CD4-positive, alpha-beta T cell (primary cell): ENCODE data around the gene PRKCH. TPM values are rescaled to one million over a fixed set of nuclear protein-coding genes. Genes with fewer than 3 reads are reported as not detected.

Experiments
- ATAC-seq: fragments of 200-7000 bp; cut with Tn5 transposase; one replicate; pipeline ENCODE4 v1.10.0; 2022; ENCODE audit warnings: mild to moderate bottlenecking; ENCODE audit not compliant: poor library complexity
- CTCF ChIA-PET: fragments of 350-600 bp; sonication (Branson Sonifier 250); formaldehyde crosslinking; loops from one replicate; lab custom pipeline; 2021; ENCODE audit warnings: antibody characterized with exemption, inconsistent platforms; lab: Charles Lee
- POLR2A ChIA-PET: fragments of 350-600 bp; sonication (Branson Sonifier 250); formaldehyde crosslinking; loops from one replicate; lab custom pipeline; 2021; ENCODE audit warnings: antibody characterized with exemption, inconsistent platforms; lab: Charles Lee
- DNase-seq, 14 experiments: peaks; one replicate each; pipeline ENCODE4 v3.0.0-alpha.2; 2013 to 2020; ENCODE audit warnings: mixed read lengths in 2 of 14
- H3K27ac ChIP-seq, 2 donors: one replicate each; pipeline versions ENCODE4 v1.5.1 to v1.7.0; 2013; ENCODE audit warnings: low read length in 2 of 2, low read depth in 1 of 2, mild to moderate bottlenecking in 1 of 2
- H3K27me3 ChIP-seq, 2 experiments: 1 replicate in 1 of 2; 2 replicates in 1 of 2; pipeline versions ENCODE4 v1.6.1 to v1.7.0; 2013; ENCODE audit warnings: low read length in 2 of 2, control low read depth in 1 of 2, mild to moderate bottlenecking in 1 of 2, moderate library complexity in 1 of 2; ENCODE audit not compliant: insufficient read depth in 2 of 2, control insufficient read depth in 1 of 2
- H3K36me3 ChIP-seq: one replicate; pipeline ENCODE4 v1.6.1; 2013; ENCODE audit warnings: low read length, control low read depth; ENCODE audit not compliant: insufficient read depth
- H3K4me1 ChIP-seq: one replicate; pipeline ENCODE4 v1.6.1; 2013; ENCODE audit warnings: low read length, control low read depth; ENCODE audit not compliant: insufficient read depth
- H3K4me3 ChIP-seq: one replicate; pipeline ENCODE4 v1.5.1; 2013; ENCODE audit warnings: mild to moderate bottlenecking, low read length, moderate library complexity
- H3K9me3 ChIP-seq, 2 experiments: 1 replicate in 1 of 2; 2 replicates in 1 of 2; pipeline versions ENCODE4 v1.6.1 to v1.7.0; 2013; ENCODE audit warnings: low read length in 2 of 2, mild to moderate bottlenecking in 2 of 2, control low read depth in 1 of 2, moderate library complexity in 1 of 2; ENCODE audit not compliant: control insufficient read depth in 1 of 2, insufficient read depth in 1 of 2
- H3K27ac Mint-ChIP-seq: one replicate; pipeline ENCODE4 v1.8.0; 2020; ENCODE audit warnings: mixed read lengths
- H3K27me3 Mint-ChIP-seq: one replicate; pipeline ENCODE4 v1.8.0; 2021; ENCODE audit warnings: mixed read lengths
- H3K36me3 Mint-ChIP-seq: one replicate; pipeline ENCODE4 v1.8.0; 2021; ENCODE audit warnings: low read depth, mixed read lengths
- H3K4me1 Mint-ChIP-seq: one replicate; pipeline ENCODE4 v1.8.0; 2021; ENCODE audit warnings: low read depth, mixed read lengths
- H3K4me3 Mint-ChIP-seq: one replicate; pipeline ENCODE4 v1.8.0; 2020; ENCODE audit warnings: mild to moderate bottlenecking, mixed read lengths
- H3K9me3 Mint-ChIP-seq: one replicate; pipeline ENCODE4 v1.8.0; 2020; ENCODE audit warnings: mixed read lengths
- CTCF ChIP-seq: fragments of 200-600 bp; IDR thresholded peaks from one replicate; pipeline ENCODE4 v1.8.0; 2022; ENCODE audit warnings: antibody characterized with exemption, mild to moderate bottlenecking
- intact Hi-C, 2 experiments: fragments of 100-400 bp; cut with DNase I in 1 of 2; cut with micrococcal nuclease in 1 of 2; formaldehyde crosslinking; loops; one replicate each; pipeline versions ENCODE4 v1.15.1 to v1.9.0; 2023 to 2025; cut with DNase I, micrococcal nuclease
- total RNA-seq, 174 experiments: library from RNA in 2 of 174; stranded (reverse) in 2 of 174; gene quantifications; one replicate each; pipeline ENCODE4 v1.2.3 and lab custom pipeline; 2021 to 2026

The PRKCH gene
- total RNA-seq, 2 experiments from 2014 or later, result 378 to 385 TPM

DNA sequence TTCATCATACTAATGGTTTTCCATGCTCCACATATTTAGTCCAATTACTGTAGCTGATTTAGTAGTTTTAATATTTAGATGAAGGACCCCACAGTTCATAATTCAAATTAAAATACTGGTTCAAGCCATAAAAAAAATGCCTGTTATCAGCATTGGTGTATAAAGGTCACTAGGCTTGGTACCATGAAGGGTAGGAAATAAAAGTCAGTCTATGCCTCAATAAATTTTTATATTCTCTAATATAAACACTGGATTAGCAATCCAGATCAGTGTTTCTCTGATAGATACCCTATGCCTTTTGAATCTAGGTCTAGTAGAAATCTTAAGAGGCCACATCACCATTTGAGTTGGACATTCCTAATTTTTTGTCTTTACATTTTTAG, 210.7 kb downstream of the PRKCH start:
- ChIA-PET CTCF (no interaction called here), POLR2A (interaction anchor here (1.0 kb wide), 1 partner anchor 14 kb away, joined by 3 read pairs; no protein-coding TSS in a partner anchor)
- Histone ChIP-seq H3K4me1 (peaks cover 20% of the 10 kb centered on the region), H3K27ac (no peak overlapping the region), H3K36me3 (peaks cover 95% of the 10 kb centered on the region), H3K27me3 (no peaks in the 10 kb centered on the region), H3K4me3 (no peak overlapping the region), H3K9me3 (no peaks in the 10 kb centered on the region)
- peaks cover 97% of the 10 kb centered on the region for H3K36me3 Mint-ChIP-seq
- ATAC-seq, result no peak
- H3K27ac Mint-ChIP-seq, result peak overlapping the region; percentile 75
- TF ChIP-seq CTCF, result no peak
- no peak for DNase-seq
- no peak overlapping the region for H3K4me3 Mint-ChIP-seq
- intact Hi-C loops, result no loop called here
- no peaks in the 10 kb centered on the region for H3K27me3 Mint-ChIP-seq
- peaks cover 64% of the 10 kb centered on the region for H3K4me1 Mint-ChIP-seq
- no peaks in the 10 kb centered on the region for H3K9me3 Mint-ChIP-seq

- TF ChIP-seq CTCF, result no peak
- no peak overlapping the region for H3K4me3 ChIP-seq
- H3K4me3 Mint-ChIP-seq, result no peak overlapping the region
- CTCF ChIA-PET, result no interaction called here
- no peaks in the 10 kb centered on the region for H3K27me3 ChIP-seq
- H3K9me3 Mint-ChIP-seq, result no peaks in the 10 kb centered on the region
- H3K27me3 Mint-ChIP-seq, result no peaks in the 10 kb centered on the region
- H3K4me1 ChIP-seq, result peaks cover 25% of the 10 kb centered on the region
- POLR2A ChIA-PET, result interaction anchor here (1.0 kb wide), 1 partner anchor 13 kb away, joined by 3 read pairs; no protein-coding TSS in a partner anchor
- no peaks in the 10 kb centered on the region for H3K9me3 ChIP-seq
- peak overlapping the region; percentile 75 for H3K27ac Mint-ChIP-seq
- H3K36me3 Mint-ChIP-seq, result peaks cover 97% of the 10 kb centered on the region
- intact Hi-C loops, result no loop called here
- peaks cover 58% of the 10 kb centered on the region for H3K4me1 Mint-ChIP-seq
- DNase-seq, result no peak
- no peak for ATAC-seq
- no peak overlapping the region for H3K27ac ChIP-seq
- H3K36me3 ChIP-seq, result peaks cover 95% of the 10 kb centered on the region
Measured at GRCh38 chr14:61532763-61533162, 211.4 kb downstream of the PRKCH start.

DNA sequence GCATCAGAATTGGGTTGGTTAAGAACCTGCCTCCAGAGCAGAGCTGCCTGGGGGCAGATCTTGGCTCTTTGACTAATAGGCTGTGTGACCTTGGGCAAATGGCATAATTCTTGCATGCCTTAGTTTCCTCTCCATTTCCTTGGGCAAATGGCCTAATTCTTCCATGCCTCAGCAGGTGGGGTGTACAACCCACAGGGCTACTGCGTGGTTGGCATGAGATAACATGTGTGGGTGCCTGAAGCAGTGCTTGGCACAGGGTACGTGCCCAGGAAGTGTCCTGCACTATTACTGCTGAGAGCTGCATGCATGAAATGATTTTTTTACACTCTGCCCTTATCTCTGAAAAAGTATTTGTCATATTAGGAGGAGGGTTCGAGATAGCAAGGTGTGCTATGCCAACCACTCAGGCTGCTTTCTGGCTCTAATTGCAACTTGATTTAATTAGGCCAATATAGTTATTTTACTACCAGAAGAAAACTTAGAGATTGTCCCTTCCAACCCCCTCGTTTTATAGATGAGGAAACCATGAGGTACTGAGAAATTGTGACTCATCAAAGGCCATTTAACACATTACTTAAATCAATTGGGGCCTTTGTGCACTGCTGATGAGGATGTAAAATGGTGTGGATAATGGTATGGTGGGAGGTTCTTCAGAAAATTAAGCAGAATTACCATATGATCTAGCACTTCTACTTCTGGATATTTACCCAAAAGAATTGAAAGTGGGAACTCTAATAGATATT, 212.3 kb downstream of the PRKCH start:
- TF ChIP-seq CTCF, result no peak
- ATAC-seq (no peak), DNase-seq (no peak)
- Histone ChIP-seq H3K36me3 (peaks cover 96% of the 10 kb centered on the region), H3K27ac (peak overlapping the region in 1 of 2 donors; percentile 5), H3K27me3 (no peaks in the 10 kb centered on the region), H3K4me3 (no peak overlapping the region), H3K4me1 (peaks cover 20% of the 10 kb centered on the region), H3K9me3 (no peaks in the 10 kb centered on the region)
- peaks cover 53% of the 10 kb centered on the region for H3K4me1 Mint-ChIP-seq
- peaks cover 97% of the 10 kb centered on the region for H3K36me3 Mint-ChIP-seq
- no peaks in the 10 kb centered on the region for H3K27me3 Mint-ChIP-seq
- H3K27ac Mint-ChIP-seq, result peak overlapping the region; percentile 75
- no peaks in the 10 kb centered on the region for H3K9me3 Mint-ChIP-seq
- CTCF ChIA-PET, result no interaction called here
- no peak overlapping the region for H3K4me3 Mint-ChIP-seq
- POLR2A ChIA-PET, result no interaction called here
- intact Hi-C loops, result no loop called here
